ENCODE data around the gene NAA40.
A peak's percentile ranks its signal among the peaks of the same experiment; 100 is the strongest.

NAA40 gene

GRCh38 chr11:63907063-63907462 is 31.7 kb upstream of the NAA40 start:
- no peak overlapping the region for H3K27ac ChIP-seq (ENCODE audit: extremely low read depth, low read depth, low read length)
- H3K9me3 ChIP-seq (ENCODE audit: control insufficient read depth, insufficient read depth, low read depth, low read length): no peaks in the 10 kb centered on the region
- CTCF ChIA-PET: interaction anchor here (0.7 to 2.4 kb wide), 9 partner anchors 10 to 502 kb away, joined by 3 to 16 read pairs (median 3); partner anchors contain the start of gene MARK2
- peaks cover 0 to 58% of the 10 kb centered on the region in 2 experiments; a peak in 1 of 3 replicates for H3K36me3 ChIP-seq (ENCODE audit: control insufficient read depth in 2 of 2, insufficient read depth in 1 of 2, low read length in 2 of 2)
- H3K4me1 ChIP-seq (ENCODE audit: control insufficient read depth, insufficient read depth, low read length): no peaks in the 10 kb centered on the region
- TF ChIP-seq ZNF580 (tag by site-specific recombination; IDR thresholded peaks at IDR 0.05): no peak
- TF ChIP-seq ZNF174 (tag by site-specific recombination; IDR thresholded peaks at IDR 0.05): no peak
- no peak for TF ChIP-seq ZBTB8A (tag by site-specific recombination; IDR thresholded peaks at IDR 0.05)
- TF ChIP-seq ZNF48 (tag by site-specific recombination; IDR thresholded peaks at IDR 0.05): no peak
- TF ChIP-seq ZIC2 (tag by site-specific recombination; IDR thresholded peaks at IDR 0.05): peak; percentile 46
- no peak for TF ChIP-seq ZNF155 (tag by site-specific recombination; IDR thresholded peaks at IDR 0.05)
- POLR2A ChIA-PET: interaction anchor here (0.8 to 1.1 kb wide), 2 partner anchors 68 to 70 kb away, joined by 3 to 4 read pairs; partner anchors contain the start of gene MARK2
- H3K4me3 ChIP-seq (ENCODE audit: low read depth, low read length): no peak overlapping the region

GRCh38 chr11:63907808-63908530 is 30.8 kb upstream of the NAA40 start:
- TF ChIP-seq MZF1 (tag by site-specific recombination; IDR thresholded peaks at IDR 0.05; ENCODE audit: borderline replicate concordance) (peak; percentile 20; the same call in 1 of the 2 replicates), ZNF561 (tag by site-specific recombination; IDR thresholded peaks at IDR 0.05; ENCODE audit: borderline replicate concordance) (no peak)
- POLR2A ChIA-PET: interaction anchor here (1.8 kb wide), 1 partner anchor 69 kb away, joined by 8 read pairs; the partner anchor contains the start of gene MARK2
- H3K36me3 ChIP-seq (ENCODE audit: control insufficient read depth in 2 of 2, insufficient read depth in 1 of 2, low read length in 2 of 2): peaks cover 0 to 54% of the 10 kb centered on the region in 2 experiments; a peak in 1 of 3 replicates
- H3K4me1 ChIP-seq (ENCODE audit: control insufficient read depth, insufficient read depth, low read length): no peaks in the 10 kb centered on the region
- H3K4me3 ChIP-seq (ENCODE audit: low read depth, low read length): no peak overlapping the region
- H3K27ac ChIP-seq (ENCODE audit: extremely low read depth, low read depth, low read length): no peak overlapping the region
- CTCF ChIA-PET: interaction anchor here (1.7 to 2.4 kb wide), 3 partner anchors 11 to 71 kb away, joined by 5 to 16 read pairs (median 7); partner anchors contain the start of gene MARK2
- H3K9me3 ChIP-seq (ENCODE audit: control insufficient read depth, insufficient read depth, low read depth, low read length): no peaks in the 10 kb centered on the region

- peaks cover 0 to 48% of the 10 kb centered on the region in 2 experiments; a peak in 1 of 3 replicates for H3K36me3 ChIP-seq (ENCODE audit: control insufficient read depth in 2 of 2, insufficient read depth in 1 of 2, low read length in 2 of 2)
- POLR2A ChIA-PET: interaction anchor here (1.8 kb wide), 1 partner anchor 70 kb away, joined by 8 read pairs; the partner anchor contains the start of gene MARK2
- H3K4me1 ChIP-seq (ENCODE audit: control insufficient read depth, insufficient read depth, low read length): no peaks in the 10 kb centered on the region
These were observed 30.0 kb upstream of the NAA40 start for GRCh38 chr11:63908631-63909401.

More at GRCh38 chr11:63908631-63909401, 30.0 kb upstream of the NAA40 start:
- CTCF ChIA-PET: interaction anchor here (0.7 to 1.7 kb wide), 3 partner anchors 16 to 72 kb away, joined by 3 to 5 read pairs (median 3); no protein-coding TSS in a partner anchor
- Histone ChIP-seq H3K27ac (ENCODE audit: extremely low read depth, low read depth, low read length) (no peak overlapping the region), H3K9me3 (ENCODE audit: control insufficient read depth, insufficient read depth, low read depth, low read length) (no peaks in the 10 kb centered on the region), H3K4me3 (ENCODE audit: low read depth, low read length) (no peak overlapping the region)
- no peak for TF ChIP-seq ZNF645 (tag by site-specific recombination; IDR thresholded peaks at IDR 0.05)
- TF ChIP-seq EGR2 (tag by site-specific recombination; IDR thresholded peaks at IDR 0.05; ENCODE audit: low read depth): 0 out of 2 replicates have a peak, but pooled peaks have one; percentile 33

Data from HEK293 (cell line).